GM12873 (cell line): Measurements from ENCODE around the gene TPRN.

Experiments
- CTCF ChIP-seq: IDR thresholded peaks from 2 replicates; pipeline ENCODE4 v1.5.1; 2012; ENCODE audit warnings: low read depth, mild to moderate bottlenecking, moderate library complexity, low read length, control low read depth; ENCODE audit not compliant: insufficient read depth; ENCODE audit errors: missing control alignments

TPRN gene

DNA sequence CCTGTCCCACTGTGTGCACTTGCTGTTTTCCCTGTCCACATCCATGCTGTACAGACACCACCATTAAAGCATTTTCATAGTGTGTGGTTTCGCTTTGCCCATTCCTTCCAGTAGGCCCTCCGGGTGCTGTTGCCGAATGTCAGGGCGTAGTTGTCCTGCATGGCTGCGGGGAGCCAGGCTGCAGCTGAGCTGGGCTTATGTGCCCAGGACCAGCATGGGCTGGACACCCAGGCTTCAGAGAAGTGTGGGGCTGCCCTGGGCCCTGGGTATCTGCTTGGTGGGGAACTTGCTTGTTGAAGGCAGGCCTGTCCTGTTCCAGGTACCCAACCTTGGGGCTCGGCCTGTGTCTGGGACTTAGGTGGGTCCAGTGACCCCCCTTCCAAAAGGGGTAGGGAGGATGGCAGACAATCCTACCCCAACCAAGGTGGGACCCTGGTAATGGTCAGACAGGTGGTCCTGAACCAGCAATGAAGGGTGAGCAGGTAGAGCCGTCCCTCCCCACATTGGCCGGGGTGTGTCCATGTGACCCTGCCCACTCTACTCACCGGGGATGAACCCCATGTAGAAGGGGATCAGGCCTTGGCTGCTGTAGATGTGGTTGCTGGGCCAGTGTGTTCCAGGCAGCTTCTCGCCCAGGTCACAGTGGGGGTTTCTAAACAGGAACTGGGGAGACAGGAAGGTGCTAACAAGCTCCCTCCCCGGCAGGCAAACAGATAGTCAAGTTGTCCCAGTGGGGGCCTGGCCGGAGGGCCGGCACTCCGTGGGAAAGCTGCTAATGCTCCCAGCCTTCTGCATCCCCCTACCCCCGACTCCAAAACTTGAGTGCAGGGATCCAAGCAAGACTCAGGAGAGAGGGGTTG, 43.3 kb upstream of the TPRN start:
- no peak for TF ChIP-seq CTCF

GRCh38 chr9:137242269-137243203, 42.0 kb upstream of the TPRN start:
- TF ChIP-seq CTCF, result no peak

DNA sequence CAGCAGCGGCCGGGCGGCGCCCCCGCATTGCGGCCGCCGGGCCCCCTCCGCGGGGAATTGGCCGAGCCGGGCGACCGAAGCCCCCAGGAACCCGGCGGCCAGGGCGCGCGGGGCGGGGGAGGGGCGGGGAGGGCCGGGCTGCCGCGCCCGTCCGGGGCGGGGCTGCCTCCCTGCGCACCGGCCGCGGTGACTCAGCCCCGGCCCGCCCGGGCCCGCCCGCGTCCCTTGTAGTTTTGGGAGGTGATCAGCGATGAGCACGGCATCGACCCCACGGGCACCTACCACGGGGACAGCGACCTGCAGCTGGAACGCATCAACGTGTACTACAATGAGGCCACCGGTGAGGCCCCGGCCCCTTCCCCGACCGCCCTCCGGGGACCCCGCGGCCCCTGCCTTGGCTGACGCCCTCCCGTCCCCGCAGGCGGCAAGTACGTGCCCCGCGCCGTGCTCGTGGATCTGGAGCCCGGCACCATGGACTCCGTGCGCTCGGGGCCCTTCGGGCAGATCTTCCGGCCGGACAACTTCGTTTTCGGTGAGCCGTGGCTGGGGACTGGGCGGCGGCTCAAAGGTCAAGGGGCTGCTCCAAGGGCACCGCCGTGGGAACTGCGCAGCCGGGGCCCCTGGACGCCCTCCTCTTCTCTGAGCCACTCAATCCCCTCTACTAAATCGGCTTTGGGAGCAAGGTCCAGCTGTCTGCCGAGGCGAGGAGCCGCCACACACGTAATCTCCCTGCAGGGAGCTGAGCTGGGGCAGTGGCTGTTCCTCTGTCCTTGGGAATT, 41.1 kb upstream of the TPRN start:
- TF ChIP-seq CTCF, result no peak

DNA sequence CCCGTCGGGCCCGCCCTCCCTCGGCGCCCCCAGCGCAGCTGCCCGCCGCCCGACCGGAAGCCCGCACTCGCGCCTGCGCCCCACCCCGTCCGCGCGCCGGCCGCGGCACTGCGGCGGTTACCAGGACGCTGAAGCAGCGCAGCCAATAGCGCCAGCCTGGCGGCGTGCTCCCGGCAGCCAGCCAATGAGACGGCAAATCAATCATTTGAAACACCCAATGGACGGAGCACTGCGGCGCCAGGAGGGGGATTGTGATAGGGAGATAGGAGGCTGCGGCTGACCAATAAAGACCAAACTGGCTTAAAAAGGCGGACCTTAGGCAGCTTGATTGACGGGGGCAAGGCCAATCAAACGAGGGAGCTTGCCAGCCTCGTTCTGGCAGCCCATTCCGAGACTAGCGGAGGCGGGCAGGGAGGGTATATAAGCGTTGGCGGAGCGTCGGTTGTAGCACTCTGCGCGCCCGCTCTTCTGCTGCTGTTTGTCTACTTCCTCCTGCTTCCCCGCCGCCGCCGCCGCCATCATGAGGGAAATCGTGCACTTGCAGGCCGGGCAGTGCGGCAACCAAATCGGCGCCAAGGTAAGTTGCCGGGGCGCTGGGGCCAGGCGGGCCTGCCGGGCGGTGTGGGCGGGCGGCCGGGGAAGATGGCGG, 40.4 kb upstream of the TPRN start, which contains the start of gene TUBB4B:
Gene TUBB4B, plus strand, starts transcription at position 447 of the 649 bp plus-strand sequence. Its CDS starts 74 bp downstream, at position 521.
- TF ChIP-seq CTCF, result no peak

- no peak for TF ChIP-seq CTCF
These were observed 39.8 kb upstream of the TPRN start for GRCh38 chr9:137240318-137240840.

GRCh38 chr9:137237759-137238726, 37.5 kb upstream of the TPRN start:
- TF ChIP-seq CTCF, result no peak
